Karpas-422 (cell line): ENCODE results near the gene ALDH5A1. TPM values are rescaled to one million over a fixed set of nuclear protein-coding genes. Genes with fewer than 3 reads are reported as not detected.

ENCODE experiments used
- DNase-seq: peaks from one replicate; pipeline ENCODE4 v3.0.0-alpha.2; 2015
- H2AFZ ChIP-seq: fragments of 200-600 bp; sonication (generic); 2 replicates; pipeline ENCODE4 v1.6.1; 2014; ENCODE audit warnings: antibody characterized with exemption, low read length, mixed read lengths
- H3K27ac ChIP-seq: fragments of 200-600 bp; sonication (generic); 2 replicates; pipeline ENCODE4 v1.5.1; 2014; ENCODE audit warnings: mild to moderate bottlenecking, low read length, moderate library complexity
- H3K27me3 ChIP-seq: fragments of 200-600 bp; sonication (generic); 2 replicates; pipeline ENCODE4 v1.6.1; 2014; ENCODE audit warnings: low read length, mixed read lengths
- H3K36me3 ChIP-seq: fragments of 200-600 bp; sonication (generic); 2 replicates; pipeline ENCODE4 v1.6.1; 2014; ENCODE audit warnings: low read length, mixed read lengths; ENCODE audit not compliant: insufficient read depth
- H3K4me1 ChIP-seq: fragments of 200-600 bp; sonication (generic); 2 replicates; pipeline ENCODE4 v1.6.1; 2014; ENCODE audit warnings: mild to moderate bottlenecking, low read length, mixed read lengths
- H3K4me2 ChIP-seq: fragments of 200-600 bp; sonication (generic); 2 replicates; pipeline ENCODE4 v1.6.1; 2014; ENCODE audit warnings: low read length, low read depth, mild to moderate bottlenecking; ENCODE audit not compliant: poor library complexity, severe bottlenecking
- H3K4me3 ChIP-seq: fragments of 200-600 bp; sonication (generic); 2 replicates; pipeline ENCODE4 v1.5.1; 2014; ENCODE audit warnings: mild to moderate bottlenecking, antibody characterized with exemption, low read length, mixed read lengths
- H3K79me2 ChIP-seq: fragments of 200-600 bp; sonication (generic); 2 replicates; pipeline ENCODE4 v1.6.1; 2014; ENCODE audit warnings: mild to moderate bottlenecking, low read length, mixed read lengths
- H3K9ac ChIP-seq: fragments of 200-600 bp; sonication (generic); 2 replicates; pipeline ENCODE4 v1.6.0; 2014; ENCODE audit warnings: low read length
- H3K9me2 ChIP-seq: fragments of 200-600 bp; sonication (generic), shearing (Covaris generic); replicated peaks from 2 replicates; pipeline ENCODE4 v1.6.0; 2014; ENCODE audit warnings: mild to moderate bottlenecking, low read length, moderate library complexity; ENCODE audit not compliant: insufficient read depth
- H3K9me3 ChIP-seq: fragments of 300-700, 200-600 bp; sonication (generic); 2 replicates; pipeline ENCODE4 v1.6.1; 2014; ENCODE audit warnings: low read length, mixed read lengths
- H4K20me1 ChIP-seq: fragments of 200-600 bp; sonication (generic); 2 replicates; pipeline ENCODE4 v1.6.1; 2014; ENCODE audit warnings: mild to moderate bottlenecking, antibody characterized with exemption, low read length, low read depth; ENCODE audit not compliant: insufficient read depth
- total RNA-seq: library from RNA; depleted of rRNA; stranded (reverse); fragments of >200 nt; shearing (Covaris generic); gene quantifications from 2 replicates; pipeline ENCODE4 v1.2.3, GENCODE V29; 2014; ENCODE audit warnings: low replicate concordance

Gene ALDH5A1
- total RNA-seq, 1 experiment from 2014 or later = 33.1 TPM

- no peak overlapping the region for H2AFZ ChIP-seq
- no peak overlapping the region for H3K4me2 ChIP-seq
- no peaks in the 10 kb centered on the region for H3K4me1 ChIP-seq
These were observed 73.9 kb downstream of the ALDH5A1 start for GRCh38 chr6:24568683-24569082.

DNA sequence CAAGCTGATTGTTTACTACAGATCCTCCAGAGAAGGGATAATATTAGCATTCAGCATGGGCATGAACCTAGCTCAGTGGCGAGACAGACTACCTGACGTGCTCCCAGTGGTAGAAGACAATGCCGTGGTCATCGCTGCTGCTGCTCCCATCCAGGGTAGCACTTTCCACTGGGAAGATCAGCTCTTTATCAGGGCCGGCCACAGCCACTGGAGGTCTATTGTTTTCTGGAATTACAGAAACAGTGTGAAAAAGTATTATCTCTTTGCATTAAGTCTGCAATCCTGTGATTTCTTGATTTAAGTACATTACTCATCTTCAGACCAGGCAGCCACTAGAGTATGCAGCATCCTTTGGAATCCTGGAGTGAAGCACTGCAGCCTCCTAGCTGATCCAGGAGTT, 75.0 kb downstream of the ALDH5A1 start:
- no peaks in the 10 kb centered on the region for H3K27me3 ChIP-seq
- no peak for DNase-seq
- H4K20me1 ChIP-seq = no peaks in the 10 kb centered on the region
- no peak overlapping the region for H3K9ac ChIP-seq
- H3K4me1 ChIP-seq = peaks cover 5% of the 10 kb centered on the region
- no peaks in the 10 kb centered on the region for H3K9me2 ChIP-seq
- no peak overlapping the region for H3K27ac ChIP-seq
- no peaks in the 10 kb centered on the region for H3K9me3 ChIP-seq
- no peak overlapping the region for H2AFZ ChIP-seq
- H3K4me3 ChIP-seq = no peak overlapping the region
- no peak overlapping the region for H3K4me2 ChIP-seq
- H3K36me3 ChIP-seq = no peaks in the 10 kb centered on the region
- no peaks in the 10 kb centered on the region for H3K79me2 ChIP-seq

More at GRCh38 chr6:24568683-24569082, 73.9 kb downstream of the ALDH5A1 start:
- H3K9me3 ChIP-seq = no peaks in the 10 kb centered on the region
- H3K4me3 ChIP-seq = no peak overlapping the region
- H3K79me2 ChIP-seq = no peaks in the 10 kb centered on the region
- no peaks in the 10 kb centered on the region for H3K9me2 ChIP-seq
- H3K9ac ChIP-seq = no peak overlapping the region
- H3K27me3 ChIP-seq = no peaks in the 10 kb centered on the region
- no peaks in the 10 kb centered on the region for H4K20me1 ChIP-seq
- DNase-seq = no peak
- H3K36me3 ChIP-seq = no peaks in the 10 kb centered on the region
- H3K27ac ChIP-seq = no peak overlapping the region

DNA sequence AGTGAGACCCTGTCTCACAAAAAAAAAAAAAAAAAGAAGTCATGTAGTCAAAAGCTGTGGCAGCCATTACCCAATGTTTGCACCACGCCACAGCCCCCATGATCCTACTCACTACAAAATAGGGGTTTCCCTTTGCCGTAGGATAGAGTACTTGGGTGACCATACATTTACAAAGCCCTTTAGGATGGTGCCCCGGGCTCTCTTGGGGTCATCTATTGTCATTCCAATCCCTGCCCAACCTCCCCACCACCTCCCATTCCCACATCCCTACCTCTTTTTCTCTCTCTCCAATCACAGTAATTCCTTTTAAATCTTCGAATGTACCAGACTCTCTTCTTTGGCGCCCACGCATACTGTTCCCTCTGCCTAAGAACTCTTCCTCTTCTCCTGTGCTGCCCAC, 76.6 kb downstream of the ALDH5A1 start:
- no peak overlapping the region for H2AFZ ChIP-seq
- peaks cover 9% of the 10 kb centered on the region for H3K4me1 ChIP-seq
- H3K27me3 ChIP-seq = no peaks in the 10 kb centered on the region
- no peak for DNase-seq
- H3K27ac ChIP-seq = no peak overlapping the region
- no peaks in the 10 kb centered on the region for H4K20me1 ChIP-seq
- H3K4me2 ChIP-seq = no peak overlapping the region
- H3K4me3 ChIP-seq = no peak overlapping the region
- no peak overlapping the region for H3K9ac ChIP-seq
- H3K36me3 ChIP-seq = no peaks in the 10 kb centered on the region
- no peaks in the 10 kb centered on the region for H3K79me2 ChIP-seq
- H3K9me3 ChIP-seq = no peaks in the 10 kb centered on the region
- no peaks in the 10 kb centered on the region for H3K9me2 ChIP-seq

DNA sequence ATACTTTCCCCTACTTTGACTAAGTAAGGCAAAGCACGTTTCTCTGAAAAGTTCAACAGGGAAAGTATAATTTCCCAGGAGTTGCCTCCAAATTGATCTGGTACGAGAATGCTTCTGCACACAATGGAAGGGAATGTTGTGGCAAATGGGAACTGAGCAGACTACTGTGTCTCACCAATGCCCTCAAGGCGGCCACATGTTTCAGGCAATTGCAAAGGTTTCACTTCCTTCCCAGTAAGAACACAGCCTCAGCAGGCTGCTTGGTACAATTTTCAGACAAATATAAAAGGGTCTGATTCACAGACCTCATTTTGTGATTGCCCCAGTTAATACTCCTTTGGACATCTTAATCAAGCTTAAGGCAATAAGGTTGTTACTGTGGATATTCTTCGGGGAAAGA, 80.0 kb downstream of the ALDH5A1 start:
- H3K27ac ChIP-seq = no peak overlapping the region
- no peaks in the 10 kb centered on the region for H4K20me1 ChIP-seq
- no peaks in the 10 kb centered on the region for H3K9me3 ChIP-seq
- DNase-seq = peak; percentile 76
- H3K79me2 ChIP-seq = no peaks in the 10 kb centered on the region
- no peaks in the 10 kb centered on the region for H3K27me3 ChIP-seq
- no peaks in the 10 kb centered on the region for H3K9me2 ChIP-seq
- no peaks in the 10 kb centered on the region for H3K36me3 ChIP-seq
- 0 out of 2 replicates have a peak overlapping the region, but pooled peaks have one; percentile 23 for H3K9ac ChIP-seq
- H3K4me3 ChIP-seq = no peak overlapping the region
- peaks cover 9% of the 10 kb centered on the region for H3K4me1 ChIP-seq
- H3K4me2 ChIP-seq = peak overlapping the region; percentile 33
- peak overlapping the region; percentile 92 for H2AFZ ChIP-seq

GRCh38 chr6:24576447-24576846, 81.7 kb downstream of the ALDH5A1 start:
- no peaks in the 10 kb centered on the region for H3K9me3 ChIP-seq
- H3K36me3 ChIP-seq = no peaks in the 10 kb centered on the region
- DNase-seq = no peak
- H3K4me3 ChIP-seq = no peak overlapping the region
- no peaks in the 10 kb centered on the region for H3K79me2 ChIP-seq
- H3K4me2 ChIP-seq = no peak overlapping the region
- H3K27me3 ChIP-seq = no peaks in the 10 kb centered on the region
- H3K9ac ChIP-seq = no peak overlapping the region
- H3K27ac ChIP-seq = no peak overlapping the region
- no peak overlapping the region for H2AFZ ChIP-seq
- H3K4me1 ChIP-seq = peaks cover 9% of the 10 kb centered on the region
- no peaks in the 10 kb centered on the region for H3K9me2 ChIP-seq
- no peaks in the 10 kb centered on the region for H4K20me1 ChIP-seq

- Histone ChIP-seq H3K9ac (no peak overlapping the region), H3K27me3 (no peaks in the 10 kb centered on the region), H3K9me2 (no peaks in the 10 kb centered on the region), H3K9me3 (no peaks in the 10 kb centered on the region), H3K4me2 (no peak overlapping the region), H3K4me3 (no peak overlapping the region), H3K36me3 (no peaks in the 10 kb centered on the region), H3K4me1 (peaks cover 16% of the 10 kb centered on the region), H3K27ac (no peak overlapping the region), H3K79me2 (no peaks in the 10 kb centered on the region), H2AFZ (no peak overlapping the region), H4K20me1 (no peaks in the 10 kb centered on the region)
- DNase-seq = peak; percentile 92
These were observed 86.4 kb downstream of the ALDH5A1 start for GRCh38 chr6:24581084-24581669.

DNA sequence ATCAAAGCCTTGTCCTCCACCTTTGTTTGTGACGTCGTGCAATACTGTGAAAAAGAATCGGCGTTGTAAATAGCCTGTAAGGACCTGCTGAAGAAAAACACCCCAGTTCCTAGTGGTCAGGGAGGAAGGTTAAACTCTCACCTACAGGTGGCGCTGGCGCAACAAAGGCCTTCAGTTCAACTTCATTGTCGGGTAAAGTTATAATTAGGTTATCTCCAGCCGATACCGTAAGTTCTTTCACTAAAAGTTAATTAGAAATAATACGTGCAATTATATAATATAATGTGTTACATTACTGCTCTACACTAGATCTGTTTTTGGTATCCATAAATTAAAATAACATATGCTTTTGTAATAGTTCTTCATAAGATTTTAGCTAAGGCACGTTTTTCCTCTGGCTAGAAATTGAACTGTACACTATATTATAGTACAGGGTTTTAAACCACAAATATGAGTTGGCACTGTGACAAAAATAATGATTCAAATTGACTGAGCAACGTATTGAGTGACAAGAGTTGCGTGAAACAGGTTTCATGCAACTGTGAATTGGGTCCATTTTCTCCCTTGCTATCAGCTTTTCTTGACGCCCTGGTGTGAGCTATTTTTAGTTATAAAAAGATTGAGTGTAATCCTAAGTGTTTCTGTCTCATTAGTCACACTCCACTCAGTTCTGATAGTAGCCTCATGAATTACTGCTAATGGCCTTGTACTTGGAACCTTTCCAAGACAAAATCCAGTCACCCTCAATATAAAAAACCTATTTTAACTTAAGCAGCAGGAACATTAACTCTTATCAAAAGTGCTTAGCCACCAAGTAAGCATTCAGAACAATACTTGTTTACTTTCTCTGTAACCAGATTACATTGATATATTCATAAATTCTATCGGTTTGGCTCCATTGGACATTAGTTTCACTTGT, 89.0 kb downstream of the ALDH5A1 start:
- peak overlapping the region; percentile 43 for H3K9ac ChIP-seq
- no peaks in the 10 kb centered on the region for H3K9me3 ChIP-seq
- H3K4me2 ChIP-seq = peak overlapping the region; percentile 70
- DNase-seq = peak; percentile 92
- no peaks in the 10 kb centered on the region for H3K79me2 ChIP-seq
- no peaks in the 10 kb centered on the region for H3K27me3 ChIP-seq
- no peaks in the 10 kb centered on the region for H3K9me2 ChIP-seq
- peak overlapping the region; percentile 46 for H3K4me3 ChIP-seq
- H2AFZ ChIP-seq = peak overlapping the region; percentile 62
- no peaks in the 10 kb centered on the region for H3K36me3 ChIP-seq
- peaks cover 20% of the 10 kb centered on the region for H3K4me1 ChIP-seq
- H4K20me1 ChIP-seq = no peaks in the 10 kb centered on the region
- no peak overlapping the region for H3K27ac ChIP-seq

GRCh38 chr6:24584382-24584720, 89.6 kb downstream of the ALDH5A1 start:
- no peak overlapping the region for H2AFZ ChIP-seq
- no peaks in the 10 kb centered on the region for H3K79me2 ChIP-seq
- no peak overlapping the region for H3K4me2 ChIP-seq
- H3K36me3 ChIP-seq = no peaks in the 10 kb centered on the region
- no peaks in the 10 kb centered on the region for H3K9me3 ChIP-seq
- H4K20me1 ChIP-seq = no peaks in the 10 kb centered on the region
- H3K27ac ChIP-seq = no peak overlapping the region
- no peaks in the 10 kb centered on the region for H3K9me2 ChIP-seq
- no peak for DNase-seq
- no peaks in the 10 kb centered on the region for H3K27me3 ChIP-seq
- no peak overlapping the region for H3K4me3 ChIP-seq
- H3K9ac ChIP-seq = no peak overlapping the region
- peaks cover 20% of the 10 kb centered on the region for H3K4me1 ChIP-seq
